Activated naive CD4-positive, alpha-beta T cell treated with anti-CD3 and anti-CD28 coated beads, Interleukin-2, amount 10 ng/mL, durations not matched to agents 7 days and 5 days (primary cell): ENCODE measurements around the gene TXNDC11.

Source experiments
- CTCF ChIA-PET: fragments of 350-600 bp; sonication (Branson Sonifier 250); formaldehyde crosslinking; loops from one replicate; lab custom pipeline; 2021; ENCODE audit warnings: antibody characterized with exemption; lab: Charles Lee
- DNase-seq: peaks from one replicate; pipeline ENCODE4 v3.0.0-alpha.2; 2020
- H3K27ac Mint-ChIP-seq: one replicate; pipeline ENCODE4 v1.8.0; 2021; ENCODE audit warnings: mild to moderate bottlenecking, moderate library complexity, mixed read lengths
- H3K27me3 Mint-ChIP-seq: one replicate; pipeline ENCODE4 v1.8.0; 2021; ENCODE audit warnings: mild to moderate bottlenecking, mixed read lengths
- H3K36me3 Mint-ChIP-seq: one replicate; pipeline ENCODE4 v1.8.0; 2021; ENCODE audit warnings: mixed read lengths
- H3K4me1 Mint-ChIP-seq: one replicate; pipeline ENCODE4 v1.8.0; 2021; ENCODE audit warnings: mixed read lengths
- H3K4me3 Mint-ChIP-seq: one replicate; pipeline ENCODE4 v1.8.0; 2021; ENCODE audit warnings: mild to moderate bottlenecking, moderate library complexity, mixed read lengths
- H3K9me3 Mint-ChIP-seq: one replicate; pipeline ENCODE4 v1.8.0; 2021; ENCODE audit warnings: mixed read lengths

Gene TXNDC11

GRCh38 chr16:11699234-11699894 is 43.3 kb downstream of the TXNDC11 start:
- no peaks in the 10 kb centered on the region for H3K9me3 Mint-ChIP-seq
- no peaks in the 10 kb centered on the region for H3K27me3 Mint-ChIP-seq
- peaks cover 59% of the 10 kb centered on the region for H3K36me3 Mint-ChIP-seq
- peaks cover 48% of the 10 kb centered on the region for H3K4me1 Mint-ChIP-seq
- H3K4me3 Mint-ChIP-seq, result no peak overlapping the region
- H3K27ac Mint-ChIP-seq, result peak overlapping the region; percentile 56
- CTCF ChIA-PET, result interaction anchor here (2.5 kb wide), 1 partner anchor 15 kb away, joined by 6 read pairs; no protein-coding TSS in a partner anchor
- no peak for DNase-seq

GRCh38 chr16:11698271-11698689 is 44.4 kb downstream of the TXNDC11 start:
- Mint-ChIP-seq H3K27ac (peak overlapping the region; percentile 72), H3K4me1 (peaks cover 48% of the 10 kb centered on the region), H3K36me3 (peaks cover 57% of the 10 kb centered on the region), H3K9me3 (no peaks in the 10 kb centered on the region), H3K27me3 (no peaks in the 10 kb centered on the region), H3K4me3 (no peak overlapping the region)
- DNase-seq, result peak; percentile 52
- CTCF ChIA-PET, result interaction anchor here (0.6 to 2.5 kb wide), 7 partner anchors 16 to 293 kb away, joined by 3 to 6 read pairs (median 3); no protein-coding TSS in a partner anchor

- Mint-ChIP-seq H3K27ac (peak overlapping the region; percentile 78), H3K4me1 (peaks cover 48% of the 10 kb centered on the region), H3K4me3 (no peak overlapping the region), H3K27me3 (no peaks in the 10 kb centered on the region), H3K36me3 (peaks cover 56% of the 10 kb centered on the region), H3K9me3 (no peaks in the 10 kb centered on the region)
- DNase-seq, result no peak
- CTCF ChIA-PET, result interaction anchor here (0.7 to 2.5 kb wide), 6 partner anchors 17 to 292 kb away, joined by 3 to 6 read pairs (median 4); no protein-coding TSS in a partner anchor
Measured at GRCh38 chr16:11697319-11697718, 45.3 kb downstream of the TXNDC11 start.

GRCh38 chr16:11696266-11697012 is 46.2 kb downstream of the TXNDC11 start:
- peaks cover 61% of the 10 kb centered on the region for H3K36me3 Mint-ChIP-seq
- H3K27me3 Mint-ChIP-seq, result no peaks in the 10 kb centered on the region
- no peaks in the 10 kb centered on the region for H3K9me3 Mint-ChIP-seq
- no peak for DNase-seq
- H3K27ac Mint-ChIP-seq, result peak overlapping the region; percentile 81
- peaks cover 44% of the 10 kb centered on the region for H3K4me1 Mint-ChIP-seq
- CTCF ChIA-PET, result interaction anchor here (1.4 to 2.2 kb wide), 2 partner anchors 290 to 291 kb away, joined by 3 to 6 read pairs; no protein-coding TSS in a partner anchor
- no peak overlapping the region for H3K4me3 Mint-ChIP-seq

- Mint-ChIP-seq H3K27ac (no peak overlapping the region), H3K9me3 (no peaks in the 10 kb centered on the region), H3K27me3 (no peaks in the 10 kb centered on the region), H3K36me3 (peaks cover 67% of the 10 kb centered on the region), H3K4me1 (peaks cover 33% of the 10 kb centered on the region), H3K4me3 (no peak overlapping the region)
- DNase-seq, result no peak
- CTCF ChIA-PET, result no interaction called here
Measured at GRCh38 chr16:11692651-11693050, 50.0 kb downstream of the TXNDC11 start.

GRCh38 chr16:11692171-11692570 is 50.5 kb downstream of the TXNDC11 start:
- no peaks in the 10 kb centered on the region for H3K9me3 Mint-ChIP-seq
- H3K36me3 Mint-ChIP-seq, result peaks cover 67% of the 10 kb centered on the region
- no peak overlapping the region for H3K4me3 Mint-ChIP-seq
- no peak for DNase-seq
- H3K4me1 Mint-ChIP-seq, result peaks cover 28% of the 10 kb centered on the region
- H3K27ac Mint-ChIP-seq, result no peak overlapping the region
- CTCF ChIA-PET, result interaction anchor here (1.2 to 1.5 kb wide), 2 partner anchors 285 to 296 kb away, joined by 3 to 4 read pairs; no protein-coding TSS in a partner anchor
- no peaks in the 10 kb centered on the region for H3K27me3 Mint-ChIP-seq

GRCh38 chr16:11691771-11692170 is 50.9 kb downstream of the TXNDC11 start:
- Mint-ChIP-seq H3K9me3 (no peaks in the 10 kb centered on the region), H3K4me1 (peaks cover 24% of the 10 kb centered on the region), H3K27ac (no peak overlapping the region), H3K36me3 (peaks cover 69% of the 10 kb centered on the region), H3K4me3 (no peak overlapping the region), H3K27me3 (no peaks in the 10 kb centered on the region)
- CTCF ChIA-PET, result interaction anchor here (1.2 to 1.5 kb wide), 2 partner anchors 284 to 296 kb away, joined by 3 to 4 read pairs; no protein-coding TSS in a partner anchor
- no peak for DNase-seq

GRCh38 chr16:11691235-11691634 is 51.4 kb downstream of the TXNDC11 start:
- CTCF ChIA-PET, result interaction anchor here (1.2 to 1.5 kb wide), 2 partner anchors 284 to 295 kb away, joined by 3 to 4 read pairs; no protein-coding TSS in a partner anchor
- H3K9me3 Mint-ChIP-seq, result no peaks in the 10 kb centered on the region
- no peaks in the 10 kb centered on the region for H3K27me3 Mint-ChIP-seq
- DNase-seq, result no peak
- peaks cover 68% of the 10 kb centered on the region for H3K36me3 Mint-ChIP-seq
- peaks cover 18% of the 10 kb centered on the region for H3K4me1 Mint-ChIP-seq
- no peak overlapping the region for H3K4me3 Mint-ChIP-seq
- no peak overlapping the region for H3K27ac Mint-ChIP-seq

- H3K27ac Mint-ChIP-seq, result peak overlapping the region; percentile 67
- H3K27me3 Mint-ChIP-seq, result no peaks in the 10 kb centered on the region
- no peak for DNase-seq
- no peaks in the 10 kb centered on the region for H3K9me3 Mint-ChIP-seq
- H3K4me3 Mint-ChIP-seq, result no peak overlapping the region
- CTCF ChIA-PET, result interaction anchor here (0.6 to 1.1 kb wide), 2 partner anchors 40 to 156 kb away, joined by 3 to 4 read pairs; no protein-coding TSS in a partner anchor
- H3K36me3 Mint-ChIP-seq, result peaks cover 65% of the 10 kb centered on the region
- H3K4me1 Mint-ChIP-seq, result peaks cover 10% of the 10 kb centered on the region
Measured at GRCh38 chr16:11689031-11689840, 53.4 kb downstream of the TXNDC11 start.

GRCh38 chr16:11688520-11688886 is 54.2 kb downstream of the TXNDC11 start:
- no peak for DNase-seq
- Mint-ChIP-seq H3K27me3 (no peaks in the 10 kb centered on the region), H3K36me3 (peaks cover 70% of the 10 kb centered on the region), H3K27ac (no peak overlapping the region), H3K9me3 (no peaks in the 10 kb centered on the region), H3K4me1 (peaks cover 10% of the 10 kb centered on the region), H3K4me3 (no peak overlapping the region)
- CTCF ChIA-PET, result interaction anchor here (1.1 to 1.2 kb wide), 2 partner anchors 41 to 156 kb away, joined by 3 to 4 read pairs; no protein-coding TSS in a partner anchor

GRCh38 chr16:11687601-11688519 is 54.8 kb downstream of the TXNDC11 start:
- H3K4me3 Mint-ChIP-seq, result no peak overlapping the region
- H3K27me3 Mint-ChIP-seq, result no peaks in the 10 kb centered on the region
- DNase-seq, result no peak
- peaks cover 75% of the 10 kb centered on the region for H3K36me3 Mint-ChIP-seq
- CTCF ChIA-PET, result interaction anchor here (1.2 kb wide), 1 partner anchor 155 kb away, joined by 4 read pairs; no protein-coding TSS in a partner anchor
- peaks cover 17% of the 10 kb centered on the region for H3K4me1 Mint-ChIP-seq
- H3K27ac Mint-ChIP-seq, result peak overlapping the region; percentile 71
- H3K9me3 Mint-ChIP-seq, result no peaks in the 10 kb centered on the region

- no peak for DNase-seq
- H3K27me3 Mint-ChIP-seq, result no peaks in the 10 kb centered on the region
- H3K9me3 Mint-ChIP-seq, result no peaks in the 10 kb centered on the region
- H3K4me3 Mint-ChIP-seq, result no peak overlapping the region
- peaks cover 75% of the 10 kb centered on the region for H3K36me3 Mint-ChIP-seq
- CTCF ChIA-PET, result no interaction called here
- H3K4me1 Mint-ChIP-seq, result peaks cover 27% of the 10 kb centered on the region
- peak overlapping the region; percentile 13 for H3K27ac Mint-ChIP-seq
Measured at GRCh38 chr16:11686713-11687380, 55.8 kb downstream of the TXNDC11 start.
